Liver (tissue), 9 donors: ENCODE data around the gene RIMBP2. TPM values are rescaled to one million over a fixed set of nuclear protein-coding genes. Genes with fewer than 3 reads are reported as not detected.

Experiments
- DNase-seq: peaks from one replicate; pipeline ENCODE4 v3.0.0-alpha.2; 2017; ENCODE audit warnings: low spot score
- H3K27ac ChIP-seq, 2 donors: one replicate each; pipeline ENCODE4 v1.7.0; 2013; ENCODE audit warnings: inconsistent platforms in 2 of 2, low read length in 2 of 2, control low read depth in 1 of 2, low read depth in 1 of 2, mild to moderate bottlenecking in 1 of 2
- H3K27me3 ChIP-seq, 4 donors: one replicate each; pipeline versions ENCODE4 v1.6.1 to v1.7.0; 2013; ENCODE audit warnings: low read length in 3 of 4, inconsistent platforms in 1 of 4, mild to moderate bottlenecking in 1 of 4, moderate library complexity in 1 of 4; ENCODE audit not compliant: control insufficient read depth in 4 of 4, insufficient read depth in 4 of 4
- H3K36me3 ChIP-seq, 4 donors: one replicate each; pipeline versions ENCODE4 v1.6.1 to v1.7.0; 2013; ENCODE audit warnings: low read length in 3 of 4, mild to moderate bottlenecking in 3 of 4, low read depth in 1 of 4, moderate library complexity in 1 of 4; ENCODE audit not compliant: control insufficient read depth in 4 of 4, insufficient read depth in 3 of 4
- H3K4me1 ChIP-seq, 4 donors: one replicate each; pipeline versions ENCODE4 v1.6.1 to v1.7.0; 2013; ENCODE audit warnings: low read length in 3 of 4, mild to moderate bottlenecking in 3 of 4, moderate library complexity in 1 of 4; ENCODE audit not compliant: control insufficient read depth in 4 of 4, insufficient read depth in 4 of 4
- H3K4me3 ChIP-seq, 3 donors: one replicate each; pipeline versions ENCODE4 v1.6.1 to v1.7.0; 2013; ENCODE audit warnings: low read length in 3 of 3, control low read depth in 1 of 3, low read depth in 1 of 3, mild to moderate bottlenecking in 1 of 3
- H3K9ac ChIP-seq, 2 donors: one replicate each; pipeline ENCODE4 v1.7.0; 2013; ENCODE audit warnings: low read length in 2 of 2, mild to moderate bottlenecking in 2 of 2, moderate library complexity in 2 of 2, control low read depth in 1 of 2, low read depth in 1 of 2
- H3K9me3 ChIP-seq, 4 donors: one replicate each; pipeline versions ENCODE4 v1.6.1 to v1.7.0; 2013; ENCODE audit warnings: low read length in 3 of 4; ENCODE audit not compliant: control insufficient read depth in 4 of 4
- EGR1 ChIP-seq, 2 donors: IDR thresholded peaks; 2 replicates each; pipeline ENCODE4 v1.6.1; 2016 to 2018; ENCODE audit warnings: antibody characterized with exemption in 2 of 2, low read depth in 2 of 2
- FOXA1 ChIP-seq: IDR thresholded peaks from 2 replicates; pipeline ENCODE4 v1.6.1; 2016; ENCODE audit warnings: antibody characterized with exemption
- FOXA2 ChIP-seq: IDR thresholded peaks from 2 replicates; pipeline ENCODE4 v1.6.1; 2016; ENCODE audit warnings: antibody characterized with exemption
- GABPA ChIP-seq, 2 donors: IDR thresholded peaks in 1 of 2; conservative IDR thresholded peaks in 1 of 2; 2 replicates each; pipeline ENCODE4 v1.6.1; 2016; ENCODE audit warnings: antibody characterized with exemption in 2 of 2, mild to moderate bottlenecking in 1 of 2, moderate library complexity in 1 of 2
- HNF4A ChIP-seq, 2 donors: conservative IDR thresholded peaks; 2 replicates each; pipeline ENCODE4 v1.6.1; 2016; ENCODE audit warnings: antibody characterized with exemption in 2 of 2, mild to moderate bottlenecking in 2 of 2
- HNF4G ChIP-seq: IDR thresholded peaks from 2 replicates; pipeline ENCODE4 v1.6.1; 2016; ENCODE audit warnings: antibody characterized with exemption
- JUND ChIP-seq, 2 donors: IDR thresholded peaks; 2 replicates each; pipeline ENCODE4 v1.6.1; 2016; ENCODE audit warnings: antibody characterized with exemption in 2 of 2
- RAD21 ChIP-seq, 2 donors: IDR thresholded peaks; 2 replicates each; pipeline ENCODE4 v1.6.1; 2016; ENCODE audit warnings: antibody characterized with exemption in 2 of 2, mild to moderate bottlenecking in 2 of 2
- RXRA ChIP-seq, 2 donors: IDR thresholded peaks; 2 replicates each; pipeline ENCODE4 v1.6.1; 2017 to 2018; ENCODE audit warnings: antibody characterized with exemption in 2 of 2, mild to moderate bottlenecking in 1 of 2
- SP1 ChIP-seq: IDR thresholded peaks from 2 replicates; pipeline ENCODE4 v1.6.1; 2018; ENCODE audit warnings: antibody characterized with exemption, mild to moderate bottlenecking
- TAF1 ChIP-seq: conservative IDR thresholded peaks from 2 replicates; pipeline ENCODE4 v1.6.1; 2016; ENCODE audit warnings: antibody characterized with exemption, mild to moderate bottlenecking
- WGBS: extraction: QIAGEN DNeasy Blood & Tissue Kit; methylation state at CpG from one replicate; pipeline ENCODE4 v1.1.7; 2013; 5-methylcytosine and 5-hydroxymethylcytosine counted together
- polyA plus RNA-seq, 2 donors: library from polyadenylated mRNA; stranded (reverse) in 1 of 2; unstranded in 1 of 2; fragments of 200-250 nt in 1 of 2; fragments of >200 nt in 1 of 2; fragmentation: Nextera tagmentation in 1 of 2; extraction: Ambion mirVana in 1 of 2; gene quantifications; one replicate each; pipeline versions ENCODE4 v1.2.1 to v1.2.3, GENCODE V29; 2013 to 2015
- total RNA-seq, 2 donors: library from RNA; depleted of rRNA; stranded (reverse); fragments of >200 nt; gene quantifications; one replicate each; pipeline ENCODE4 v1.2.3, GENCODE V29; 2014
- TF ChIP-seq, protein P1 (sequence below): fragments of 150-350 bp; IDR thresholded peaks from 2 replicates; pipeline ENCODE4 v1.5.1; 2017; ENCODE audit warnings: improper control_type of control experiment, low read depth, low read length; ENCODE audit not compliant: missing input control
- TF ChIP-seq, protein P2 (sequence below): IDR thresholded peaks from 2 replicates; pipeline ENCODE4 v1.6.1; 2016; ENCODE audit warnings: antibody characterized with exemption
- TF ChIP-seq, protein P3 (sequence below): IDR thresholded peaks from 2 replicates; pipeline ENCODE4 v1.6.1; 2016; ENCODE audit warnings: antibody characterized with exemption, mild to moderate bottlenecking
- TF ChIP-seq, protein P4 (sequence below): IDR thresholded peaks from 2 replicates; pipeline ENCODE4 v1.6.1; 2016; ENCODE audit warnings: antibody characterized with exemption
- donor health status: healthy.
- donor health status: healthy.
- donor health status: healthy.
- donor health status: healthy.
- donor health status: healthy.

RIMBP2 gene
- total and polyA plus RNA-seq, 4 donors = 0.01 to 0.17 (median 0.09) TPM; not detected in 1

DNA sequence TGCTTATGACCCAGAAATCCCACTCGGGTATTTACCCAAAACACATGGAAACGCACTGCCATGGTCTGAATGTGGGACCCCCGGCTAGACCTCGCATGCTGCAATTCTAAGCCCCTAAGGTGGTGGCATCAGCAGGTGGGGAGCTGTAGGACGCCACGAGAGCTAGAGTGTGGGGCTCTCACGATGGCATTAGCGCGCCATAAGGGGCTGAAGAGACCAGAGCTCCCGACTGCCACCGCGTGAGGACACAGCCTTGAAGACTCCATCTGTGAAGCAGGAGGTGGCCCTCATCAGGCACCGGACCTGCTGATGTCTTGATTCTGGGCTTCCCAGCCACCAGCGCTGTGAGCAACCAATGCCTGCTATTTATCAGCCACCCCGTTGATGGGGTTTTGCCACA, 40.3 kb downstream of the RIMBP2 start:
- Histone ChIP-seq H3K9ac (no peak overlapping the region), H3K9me3 (peaks cover 0 to 2% (median 0%) of the 10 kb centered on the region in 4 donors), H3K4me1 (no peaks in the 10 kb centered on the region), H3K27me3 (no peaks in the 10 kb centered on the region), H3K36me3 (no peaks in the 10 kb centered on the region), H3K4me3 (no peak overlapping the region), H3K27ac (no peak overlapping the region)
- TF ChIP-seq FOXA1 (no peak), EGR1 (IDR thresholded peaks at IDR 0.05; ENCODE audit: low read depth in 2 of 2) (no peak), SP1 (no peak)
- TF ChIP-seq, protein P1, sequence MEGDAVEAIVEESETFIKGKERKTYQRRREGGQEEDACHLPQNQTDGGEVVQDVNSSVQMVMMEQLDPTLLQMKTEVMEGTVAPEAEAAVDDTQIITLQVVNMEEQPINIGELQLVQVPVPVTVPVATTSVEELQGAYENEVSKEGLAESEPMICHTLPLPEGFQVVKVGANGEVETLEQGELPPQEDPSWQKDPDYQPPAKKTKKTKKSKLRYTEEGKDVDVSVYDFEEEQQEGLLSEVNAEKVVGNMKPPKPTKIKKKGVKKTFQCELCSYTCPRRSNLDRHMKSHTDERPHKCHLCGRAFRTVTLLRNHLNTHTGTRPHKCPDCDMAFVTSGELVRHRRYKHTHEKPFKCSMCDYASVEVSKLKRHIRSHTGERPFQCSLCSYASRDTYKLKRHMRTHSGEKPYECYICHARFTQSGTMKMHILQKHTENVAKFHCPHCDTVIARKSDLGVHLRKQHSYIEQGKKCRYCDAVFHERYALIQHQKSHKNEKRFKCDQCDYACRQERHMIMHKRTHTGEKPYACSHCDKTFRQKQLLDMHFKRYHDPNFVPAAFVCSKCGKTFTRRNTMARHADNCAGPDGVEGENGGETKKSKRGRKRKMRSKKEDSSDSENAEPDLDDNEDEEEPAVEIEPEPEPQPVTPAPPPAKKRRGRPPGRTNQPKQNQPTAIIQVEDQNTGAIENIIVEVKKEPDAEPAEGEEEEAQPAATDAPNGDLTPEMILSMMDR = no peak
- WGBS = 92% methylated on average over 15 of the region's 15 CpGs
- no peak for DNase-seq

DNA sequence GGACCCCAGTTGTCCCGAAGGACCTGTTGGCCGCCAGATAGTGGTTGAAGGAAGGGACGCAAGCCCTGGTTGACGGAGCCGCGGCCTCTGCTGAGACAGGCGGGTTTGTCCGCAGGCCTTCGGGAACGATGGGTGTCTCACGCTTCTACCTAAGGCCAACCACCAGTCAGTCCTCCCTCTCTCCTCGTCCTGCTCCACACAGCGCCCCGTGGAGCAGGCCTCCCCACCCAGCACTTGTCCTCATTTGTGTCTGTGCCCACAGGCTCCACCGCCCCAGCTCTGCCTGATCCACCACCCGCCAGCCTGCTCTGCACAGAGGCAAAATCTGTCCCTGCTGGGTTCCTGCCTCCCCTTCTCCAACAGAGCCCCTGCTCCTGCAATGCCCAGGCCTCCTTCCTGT, 41.0 kb downstream of the RIMBP2 start:
- H3K27me3 ChIP-seq = no peaks in the 10 kb centered on the region
- peaks cover 0 to 2% (median 0%) of the 10 kb centered on the region in 4 donors for H3K9me3 ChIP-seq
- no peak overlapping the region for H3K4me3 ChIP-seq
- no peak overlapping the region for H3K9ac ChIP-seq
- TF ChIP-seq RAD21 (IDR thresholded peaks at IDR 0.05) = no peak
- H3K36me3 ChIP-seq = no peaks in the 10 kb centered on the region
- 94% methylated on average over 16 of the region's 16 CpGs for WGBS
- no peak for DNase-seq
- no peak overlapping the region for H3K27ac ChIP-seq
- H3K4me1 ChIP-seq = no peaks in the 10 kb centered on the region

DNA sequence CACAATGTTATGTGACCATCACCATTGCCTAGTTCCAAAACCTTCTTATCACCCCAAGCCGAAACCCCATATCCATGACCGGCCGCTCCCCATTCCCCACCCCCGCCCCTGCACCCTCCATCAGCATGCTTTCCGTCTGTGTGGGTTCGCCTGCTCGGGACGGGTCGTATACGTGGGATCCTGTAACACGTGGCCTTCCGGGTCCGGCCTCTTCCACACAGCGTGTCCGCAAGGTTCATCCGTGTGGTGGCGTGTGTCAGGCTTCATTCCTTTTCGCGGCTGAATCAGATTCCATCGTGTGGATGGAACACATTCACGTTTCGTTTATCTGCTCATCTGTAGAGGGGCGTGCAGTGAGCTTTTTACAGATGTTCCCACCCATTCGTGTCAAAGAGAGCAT, 41.4 kb downstream of the RIMBP2 start:
- Histone ChIP-seq H3K27ac (no peak overlapping the region), H3K36me3 (no peaks in the 10 kb centered on the region), H3K9ac (no peak overlapping the region), H3K9me3 (peaks cover 0 to 2% (median 0%) of the 10 kb centered on the region in 4 donors), H3K4me1 (no peaks in the 10 kb centered on the region), H3K4me3 (no peak overlapping the region), H3K27me3 (no peaks in the 10 kb centered on the region)
- TF ChIP-seq TAF1 (no peak), JUND (IDR thresholded peaks at IDR 0.05) (no peak), GABPA (IDR thresholded peaks at IDR 0.05 in 1 of 2, conservative IDR thresholded peaks at IDR 0.05 in 1 of 2) (no peak)
- DNase-seq = no peak
- 85% methylated on average over 24 of the region's 24 CpGs for WGBS

DNA sequence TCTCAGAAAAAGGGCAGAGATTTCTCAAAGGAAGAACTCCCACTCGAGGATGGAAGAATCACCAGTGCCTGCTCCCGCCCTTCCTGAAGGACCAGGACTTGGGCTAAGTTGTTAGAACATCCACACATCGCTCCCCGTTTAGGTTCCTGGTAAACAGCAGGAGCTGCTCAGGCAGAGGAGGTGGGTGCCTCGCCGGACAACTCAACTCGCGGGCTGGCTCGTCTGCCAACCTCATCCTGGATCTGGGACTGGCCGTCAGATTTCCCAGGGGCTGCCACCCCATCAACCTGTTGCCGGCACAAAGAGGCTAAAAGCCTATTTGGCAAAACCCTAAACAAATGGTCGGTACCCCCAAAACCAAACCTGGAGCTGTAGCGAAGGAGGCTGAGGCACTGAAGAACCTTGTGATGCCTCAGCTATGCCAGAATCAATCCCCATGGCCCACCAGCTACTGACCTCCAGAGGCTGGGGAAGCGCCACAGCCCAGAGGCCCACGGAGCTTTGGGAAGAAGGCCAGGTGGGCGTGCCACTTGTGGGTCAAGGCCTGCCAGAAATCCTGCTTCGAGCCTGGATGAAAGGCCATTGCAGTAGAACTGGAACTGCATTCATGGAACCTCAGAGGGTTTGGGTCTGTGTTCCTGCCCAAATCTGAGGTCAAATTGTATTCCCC, 42.9 kb downstream of the RIMBP2 start:
- 72% methylated on average over 17 of the region's 17 CpGs for WGBS
- DNase-seq = no peak
- Histone ChIP-seq H3K27ac (no peak overlapping the region), H3K4me3 (no peak overlapping the region), H3K27me3 (no peaks in the 10 kb centered on the region), H3K4me1 (no peaks in the 10 kb centered on the region), H3K9me3 (peaks cover 0 to 2% (median under 1%) of the 10 kb centered on the region in 4 donors), H3K36me3 (no peaks in the 10 kb centered on the region), H3K9ac (no peak overlapping the region)
- TF ChIP-seq HNF4G (no peak), FOXA1 (no peak), TAF1 (no peak), RXRA (IDR thresholded peaks at IDR 0.05) (no peak), HNF4A (conservative IDR thresholded peaks at IDR 0.05) (no peak), FOXA2 (no peak), RAD21 (IDR thresholded peaks at IDR 0.05) (no peak), EGR1 (IDR thresholded peaks at IDR 0.05; ENCODE audit: low read depth in 2 of 2) (no peak)
- TF ChIP-seq, protein P2, sequence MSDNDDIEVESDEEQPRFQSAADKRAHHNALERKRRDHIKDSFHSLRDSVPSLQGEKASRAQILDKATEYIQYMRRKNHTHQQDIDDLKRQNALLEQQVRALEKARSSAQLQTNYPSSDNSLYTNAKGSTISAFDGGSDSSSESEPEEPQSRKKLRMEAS = no peak
- TF ChIP-seq, protein P3, sequence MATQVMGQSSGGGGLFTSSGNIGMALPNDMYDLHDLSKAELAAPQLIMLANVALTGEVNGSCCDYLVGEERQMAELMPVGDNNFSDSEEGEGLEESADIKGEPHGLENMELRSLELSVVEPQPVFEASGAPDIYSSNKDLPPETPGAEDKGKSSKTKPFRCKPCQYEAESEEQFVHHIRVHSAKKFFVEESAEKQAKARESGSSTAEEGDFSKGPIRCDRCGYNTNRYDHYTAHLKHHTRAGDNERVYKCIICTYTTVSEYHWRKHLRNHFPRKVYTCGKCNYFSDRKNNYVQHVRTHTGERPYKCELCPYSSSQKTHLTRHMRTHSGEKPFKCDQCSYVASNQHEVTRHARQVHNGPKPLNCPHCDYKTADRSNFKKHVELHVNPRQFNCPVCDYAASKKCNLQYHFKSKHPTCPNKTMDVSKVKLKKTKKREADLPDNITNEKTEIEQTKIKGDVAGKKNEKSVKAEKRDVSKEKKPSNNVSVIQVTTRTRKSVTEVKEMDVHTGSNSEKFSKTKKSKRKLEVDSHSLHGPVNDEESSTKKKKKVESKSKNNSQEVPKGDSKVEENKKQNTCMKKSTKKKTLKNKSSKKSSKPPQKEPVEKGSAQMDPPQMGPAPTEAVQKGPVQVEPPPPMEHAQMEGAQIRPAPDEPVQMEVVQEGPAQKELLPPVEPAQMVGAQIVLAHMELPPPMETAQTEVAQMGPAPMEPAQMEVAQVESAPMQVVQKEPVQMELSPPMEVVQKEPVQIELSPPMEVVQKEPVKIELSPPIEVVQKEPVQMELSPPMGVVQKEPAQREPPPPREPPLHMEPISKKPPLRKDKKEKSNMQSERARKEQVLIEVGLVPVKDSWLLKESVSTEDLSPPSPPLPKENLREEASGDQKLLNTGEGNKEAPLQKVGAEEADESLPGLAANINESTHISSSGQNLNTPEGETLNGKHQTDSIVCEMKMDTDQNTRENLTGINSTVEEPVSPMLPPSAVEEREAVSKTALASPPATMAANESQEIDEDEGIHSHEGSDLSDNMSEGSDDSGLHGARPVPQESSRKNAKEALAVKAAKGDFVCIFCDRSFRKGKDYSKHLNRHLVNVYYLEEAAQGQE = no peak
- TF ChIP-seq, protein P1 = no peak
- TF ChIP-seq, protein P4, sequence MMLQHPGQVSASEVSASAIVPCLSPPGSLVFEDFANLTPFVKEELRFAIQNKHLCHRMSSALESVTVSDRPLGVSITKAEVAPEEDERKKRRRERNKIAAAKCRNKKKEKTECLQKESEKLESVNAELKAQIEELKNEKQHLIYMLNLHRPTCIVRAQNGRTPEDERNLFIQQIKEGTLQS = no peak
